ENCODE data around the gene KLF2.

- TF ChIP-seq CTCF (IDR thresholded peaks at IDR 0.05; ENCODE audit: low read length) (no peak), EZH2 (IDR thresholded peaks at IDR 0.05; ENCODE audit: borderline replicate concordance, low read length) (no peak)
Measured at GRCh38 chr19:16335226-16335625, 10.6 kb downstream of the KLF2 start.

Data from OCI-LY1 (cell line).